ENCODE measurements around the gene IDH2.

DNA sequence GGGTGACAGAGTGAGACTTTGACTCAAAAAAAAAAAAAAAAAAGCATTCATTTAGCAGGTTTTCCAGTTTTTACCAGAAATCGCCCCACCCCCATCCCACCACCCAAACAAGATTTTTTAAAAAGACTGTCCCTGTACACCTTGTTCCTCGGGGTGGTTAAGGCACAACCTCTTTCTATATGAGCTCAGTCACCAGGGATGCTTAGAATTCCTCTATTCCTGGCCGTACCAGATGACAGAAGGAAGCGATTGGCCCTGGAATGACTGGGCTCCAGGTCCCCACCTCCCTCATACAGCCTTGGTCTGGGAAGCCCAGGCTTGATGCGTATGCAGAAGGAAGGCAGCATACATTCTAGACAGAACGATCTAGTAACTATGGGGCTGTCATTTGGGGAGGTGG, 25.6 kb downstream of the IDH2 start:
- no peak for TF ChIP-seq EZH2 (IDR thresholded peaks at IDR 0.05; ENCODE audit: low read length, unreplicated experiment)
- TF ChIP-seq, protein P1, sequence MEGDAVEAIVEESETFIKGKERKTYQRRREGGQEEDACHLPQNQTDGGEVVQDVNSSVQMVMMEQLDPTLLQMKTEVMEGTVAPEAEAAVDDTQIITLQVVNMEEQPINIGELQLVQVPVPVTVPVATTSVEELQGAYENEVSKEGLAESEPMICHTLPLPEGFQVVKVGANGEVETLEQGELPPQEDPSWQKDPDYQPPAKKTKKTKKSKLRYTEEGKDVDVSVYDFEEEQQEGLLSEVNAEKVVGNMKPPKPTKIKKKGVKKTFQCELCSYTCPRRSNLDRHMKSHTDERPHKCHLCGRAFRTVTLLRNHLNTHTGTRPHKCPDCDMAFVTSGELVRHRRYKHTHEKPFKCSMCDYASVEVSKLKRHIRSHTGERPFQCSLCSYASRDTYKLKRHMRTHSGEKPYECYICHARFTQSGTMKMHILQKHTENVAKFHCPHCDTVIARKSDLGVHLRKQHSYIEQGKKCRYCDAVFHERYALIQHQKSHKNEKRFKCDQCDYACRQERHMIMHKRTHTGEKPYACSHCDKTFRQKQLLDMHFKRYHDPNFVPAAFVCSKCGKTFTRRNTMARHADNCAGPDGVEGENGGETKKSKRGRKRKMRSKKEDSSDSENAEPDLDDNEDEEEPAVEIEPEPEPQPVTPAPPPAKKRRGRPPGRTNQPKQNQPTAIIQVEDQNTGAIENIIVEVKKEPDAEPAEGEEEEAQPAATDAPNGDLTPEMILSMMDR (conservative IDR thresholded peaks at IDR 0.05; ENCODE audit: low read depth, low read length), result no peak
- no peak for TF ChIP-seq EZH2phosphoT487 (IDR thresholded peaks at IDR 0.05; ENCODE audit: borderline replicate concordance, low read length)
